ENCODE data around the gene LMAN2. TPM values are rescaled to one million over a fixed set of nuclear protein-coding genes. Genes with fewer than 3 reads are reported as not detected.
"Not testable (repeated sequence)": the region's sequence is repeated elsewhere in the genome, so short reads cannot be mapped to it uniquely, and the experiment has no call there.

LMAN2 gene
- total and polyA plus RNA-seq, 2 donors: 101 to 209 TPM

GRCh38 chr5:177355162-177355867 lies 3.8 kb upstream of the LMAN2 start:
- Histone ChIP-seq H3K36me3 (ENCODE audit: insufficient read depth) (no peaks in the 10 kb centered on the region), H3K4me1 (ENCODE audit: insufficient read depth) (no peaks in the 10 kb centered on the region), H3K4me3 (ENCODE audit: low read depth, low read length) (no peak overlapping the region), H3K27ac (ENCODE audit: low read depth) (no peak overlapping the region)
- 78% methylated on average over 1 of the region's 1 CpG for WGBS
- no peak for DNase-seq (ENCODE audit: extremely low spot score)

- DNase-seq (ENCODE audit: extremely low spot score): no peak
- WGBS: 71% methylated on average over 3 of the region's 3 CpGs
- H3K4me1 ChIP-seq (ENCODE audit: insufficient read depth): no peaks in the 10 kb centered on the region
- H3K4me3 ChIP-seq (ENCODE audit: low read depth, low read length): no peak overlapping the region
- H3K27ac ChIP-seq (ENCODE audit: low read depth): no peak overlapping the region
- no peaks in the 10 kb centered on the region for H3K36me3 ChIP-seq (ENCODE audit: insufficient read depth)
These were observed 3.2 kb upstream of the LMAN2 start for GRCh38 chr5:177354711-177355110.

- no peak for DNase-seq (ENCODE audit: extremely low spot score)
- WGBS: 92% methylated on average over 3 of the region's 3 CpGs
These were observed 2.8 kb upstream of the LMAN2 start for GRCh38 chr5:177354256-177354655.

GRCh38 chr5:177353093-177353492 lies 1.6 kb upstream of the LMAN2 start:
- no peak for DNase-seq (ENCODE audit: extremely low spot score)
- no peak overlapping the region for H3K4me3 ChIP-seq (ENCODE audit: low read depth, low read length)
- WGBS: 70% methylated on average over 5 of the region's 5 CpGs
- no peak overlapping the region for H3K27ac ChIP-seq (ENCODE audit: low read depth)
- no peaks in the 10 kb centered on the region for H3K4me1 ChIP-seq (ENCODE audit: insufficient read depth)
- H3K36me3 ChIP-seq (ENCODE audit: insufficient read depth): no peaks in the 10 kb centered on the region

More at GRCh38 chr5:177354256-177354655, 2.8 kb upstream of the LMAN2 start:
- Histone ChIP-seq H3K4me1 (ENCODE audit: insufficient read depth) (no peaks in the 10 kb centered on the region), H3K4me3 (ENCODE audit: low read depth, low read length) (no peak overlapping the region), H3K27ac (ENCODE audit: low read depth) (no peak overlapping the region), H3K36me3 (ENCODE audit: insufficient read depth) (no peaks in the 10 kb centered on the region)

GRCh38 chr5:177350776-177351391 lies 584 bp downstream of the LMAN2 start:
- DNase-seq (ENCODE audit: extremely low spot score): no peak
- Histone ChIP-seq H3K4me1 (ENCODE audit: insufficient read depth) (no peaks in the 10 kb centered on the region), H3K36me3 (ENCODE audit: insufficient read depth) (no peaks in the 10 kb centered on the region), H3K4me3 (ENCODE audit: low read depth, low read length) (peak overlapping the region; percentile 94), H3K27ac (ENCODE audit: low read depth) (peak overlapping the region; percentile 79)
- 12% methylated on average over 19 of the region's 19 CpGs for WGBS

- WGBS: 92% methylated on average over 5 of the region's 5 CpGs
- Histone ChIP-seq H3K27ac (ENCODE audit: low read depth) (no peak overlapping the region), H3K36me3 (ENCODE audit: insufficient read depth) (no peaks in the 10 kb centered on the region), H3K4me3 (ENCODE audit: low read depth, low read length) (no peak overlapping the region), H3K4me1 (ENCODE audit: insufficient read depth) (no peaks in the 10 kb centered on the region)
- DNase-seq (ENCODE audit: extremely low spot score): no peak
These were observed 1.7 kb downstream of the LMAN2 start for GRCh38 chr5:177349762-177350161.

- Histone ChIP-seq H3K27ac (ENCODE audit: low read depth) (no peak overlapping the region), H3K4me1 (ENCODE audit: insufficient read depth) (no peaks in the 10 kb centered on the region), H3K36me3 (ENCODE audit: insufficient read depth) (no peaks in the 10 kb centered on the region), H3K4me3 (ENCODE audit: low read depth, low read length) (no peak overlapping the region)
- 79% methylated on average over 3 of the region's 3 CpGs for WGBS
- DNase-seq (ENCODE audit: extremely low spot score): no peak
These were observed 2.2 kb downstream of the LMAN2 start for GRCh38 chr5:177349362-177349647.

GRCh38 chr5:177347699-177348098 lies 3.8 kb downstream of the LMAN2 start:
- H3K4me1 ChIP-seq (ENCODE audit: insufficient read depth): no peaks in the 10 kb centered on the region
- DNase-seq (ENCODE audit: extremely low spot score): no peak
- H3K36me3 ChIP-seq (ENCODE audit: insufficient read depth): no peaks in the 10 kb centered on the region
- no peak overlapping the region for H3K4me3 ChIP-seq (ENCODE audit: low read depth, low read length)
- no peak overlapping the region for H3K27ac ChIP-seq (ENCODE audit: low read depth)
- WGBS: 83% methylated on average over 4 of the region's 4 CpGs

GRCh38 chr5:177346820-177347219 lies 4.6 kb downstream of the LMAN2 start:
- Histone ChIP-seq H3K36me3 (ENCODE audit: insufficient read depth) (no peaks in the 10 kb centered on the region), H3K4me1 (ENCODE audit: insufficient read depth) (no peaks in the 10 kb centered on the region), H3K27ac (ENCODE audit: low read depth) (no peak overlapping the region), H3K4me3 (ENCODE audit: low read depth, low read length) (no peak overlapping the region)
- 64% methylated on average over 4 of the region's 4 CpGs for WGBS
- DNase-seq (ENCODE audit: extremely low spot score): no peak

GRCh38 chr5:177344891-177345290 lies 6.6 kb downstream of the LMAN2 start:
- Histone ChIP-seq H3K27ac (ENCODE audit: low read depth) (no peak overlapping the region), H3K36me3 (ENCODE audit: insufficient read depth) (no peaks in the 10 kb centered on the region), H3K4me3 (ENCODE audit: low read depth, low read length) (no peak overlapping the region), H3K4me1 (ENCODE audit: insufficient read depth) (no peaks in the 10 kb centered on the region)
- 98% methylated on average over 6 of the region's 6 CpGs for WGBS
- no peak for DNase-seq (ENCODE audit: extremely low spot score)

GRCh38 chr5:177343777-177344176 lies 7.7 kb downstream of the LMAN2 start:
- Histone ChIP-seq H3K27ac (ENCODE audit: low read depth) (no peak overlapping the region), H3K4me1 (ENCODE audit: insufficient read depth) (no peaks in the 10 kb centered on the region), H3K4me3 (ENCODE audit: low read depth, low read length) (no peak overlapping the region), H3K36me3 (ENCODE audit: insufficient read depth) (no peaks in the 10 kb centered on the region)
- no peak for DNase-seq (ENCODE audit: extremely low spot score)
- 96% methylated on average over 6 of the region's 6 CpGs for WGBS

GRCh38 chr5:177343000-177343399 lies 8.5 kb downstream of the LMAN2 start:
- not testable (repeated sequence) for DNase-seq (ENCODE audit: extremely low spot score); H3K27ac ChIP-seq (ENCODE audit: low read depth); H3K4me1 ChIP-seq (ENCODE audit: insufficient read depth); H3K4me3 ChIP-seq (ENCODE audit: low read depth, low read length); H3K36me3 ChIP-seq (ENCODE audit: insufficient read depth)
- 95% methylated on average over 14 of the region's 14 CpGs for WGBS

- WGBS: 79% methylated on average over 11 of the region's 11 CpGs
- H3K4me1 ChIP-seq (ENCODE audit: insufficient read depth): no peaks in the 10 kb centered on the region
- no peak for DNase-seq (ENCODE audit: extremely low spot score)
- peaks cover 9% of the 10 kb centered on the region for H3K36me3 ChIP-seq (ENCODE audit: insufficient read depth)
- H3K27ac ChIP-seq (ENCODE audit: low read depth): no peak overlapping the region
- no peak overlapping the region for H3K4me3 ChIP-seq (ENCODE audit: low read depth, low read length)
These were observed 12.3 kb downstream of the LMAN2 start for GRCh38 chr5:177339107-177339638.

GRCh38 chr5:177338251-177339106 lies 13.0 kb downstream of the LMAN2 start:
- H3K27ac ChIP-seq (ENCODE audit: low read depth): no peak overlapping the region
- no peak overlapping the region for H3K4me3 ChIP-seq (ENCODE audit: low read depth, low read length)
- H3K4me1 ChIP-seq (ENCODE audit: insufficient read depth): no peaks in the 10 kb centered on the region
- DNase-seq (ENCODE audit: extremely low spot score): no peak
- H3K36me3 ChIP-seq (ENCODE audit: insufficient read depth): peaks cover 13% of the 10 kb centered on the region
- 85% methylated on average over 22 of the region's 22 CpGs for WGBS
